GM21786 (cell line): ENCODE data around the gene AFAP1L1.
"Not testable (repeated sequence)": the region's sequence is repeated elsewhere in the genome, so short reads cannot be mapped to it uniquely, and the experiment has no call there.

ENCODE experiments used
- ATAC-seq: cut with Tn5 transposase; IDR thresholded peaks from one replicate; pipeline ENCODE4 v1.9.1; 2021; ENCODE audit not compliant: unreplicated experiment

Gene AFAP1L1

GRCh38 chr5:149386166-149386565 lies 114.5 kb downstream of the AFAP1L1 start:
- ATAC-seq = no peak

DNA sequence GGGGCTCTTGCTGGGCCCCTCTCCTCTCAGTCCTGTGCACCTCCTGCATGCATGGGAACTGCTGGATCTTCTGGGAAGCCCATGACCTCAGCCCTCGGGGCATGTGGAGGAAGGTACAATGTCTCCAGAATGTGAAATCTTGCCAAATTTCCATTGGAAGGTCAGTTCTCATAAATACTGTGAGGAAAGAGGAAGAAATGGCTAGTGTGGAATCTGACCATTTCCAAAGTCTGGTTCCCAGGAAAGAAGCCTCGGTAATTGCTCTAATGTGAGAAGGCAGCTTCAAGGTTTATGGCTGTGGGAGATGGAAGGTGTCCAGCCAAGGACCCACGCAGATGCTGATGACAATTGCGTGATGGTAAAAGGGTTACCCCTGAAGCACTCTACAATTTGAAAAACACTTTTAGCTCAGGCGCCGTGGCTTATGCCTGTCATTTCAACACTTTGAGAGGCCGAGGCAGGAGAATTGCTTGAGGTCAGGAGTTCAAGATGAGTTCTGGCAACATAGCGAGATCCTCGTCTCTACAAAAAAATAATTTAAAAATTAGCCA lies 115.5 kb downstream of the AFAP1L1 start:
- ATAC-seq = no peak

- no peak for ATAC-seq
Observed at GRCh38 chr5:149387982-149388381, 116.3 kb downstream of the AFAP1L1 start.

DNA sequence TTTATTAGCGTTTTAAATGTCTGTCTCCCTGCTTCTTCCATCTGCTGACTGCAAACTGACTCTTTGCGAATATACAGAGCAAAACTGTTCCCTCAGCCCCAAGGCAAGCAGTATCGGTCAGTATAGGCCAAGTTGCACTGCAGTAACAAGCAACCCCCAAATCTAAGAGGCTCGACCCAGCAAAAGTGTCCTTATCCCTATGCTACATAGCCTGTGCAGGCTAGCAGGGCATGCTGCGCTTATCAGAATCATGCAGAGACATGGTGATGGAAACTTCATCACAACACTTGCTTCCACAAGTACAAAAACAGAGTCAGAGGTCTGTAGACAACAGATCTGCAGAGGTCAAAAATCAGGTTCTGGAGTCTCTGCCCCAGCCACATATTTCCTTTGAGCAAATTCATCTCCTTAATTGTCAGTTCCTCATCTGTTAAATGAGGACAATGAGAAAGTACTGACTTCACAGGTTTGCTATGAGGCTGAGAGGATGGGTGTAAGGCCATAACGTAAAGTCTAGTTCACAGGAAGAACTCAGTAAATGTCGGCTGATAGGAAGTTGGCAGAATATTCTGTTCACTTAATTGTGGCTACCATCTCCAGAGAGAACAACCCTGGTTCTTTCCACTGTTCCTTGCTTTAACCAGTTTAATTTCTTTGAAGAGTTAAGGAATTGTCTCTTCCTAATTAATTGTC lies 117.0 kb downstream of the AFAP1L1 start:
- ATAC-seq = no peak

GRCh38 chr5:149389552-149390495 lies 118.2 kb downstream of the AFAP1L1 start:
- no peak for ATAC-seq

- not testable (repeated sequence) for ATAC-seq
Observed at GRCh38 chr5:149391076-149391475, 119.4 kb downstream of the AFAP1L1 start.
